ENCODE data around the gene BOC. TPM values are rescaled to one million over a fixed set of nuclear protein-coding genes. Genes with fewer than 3 reads are reported as not detected.

BOC gene
- total and polyA plus RNA-seq, 2 of the 8 experiments (the other 6 are each of a cell fraction or from before 2014, with no cell fraction given): 6.9 to 9.3 TPM

DNA sequence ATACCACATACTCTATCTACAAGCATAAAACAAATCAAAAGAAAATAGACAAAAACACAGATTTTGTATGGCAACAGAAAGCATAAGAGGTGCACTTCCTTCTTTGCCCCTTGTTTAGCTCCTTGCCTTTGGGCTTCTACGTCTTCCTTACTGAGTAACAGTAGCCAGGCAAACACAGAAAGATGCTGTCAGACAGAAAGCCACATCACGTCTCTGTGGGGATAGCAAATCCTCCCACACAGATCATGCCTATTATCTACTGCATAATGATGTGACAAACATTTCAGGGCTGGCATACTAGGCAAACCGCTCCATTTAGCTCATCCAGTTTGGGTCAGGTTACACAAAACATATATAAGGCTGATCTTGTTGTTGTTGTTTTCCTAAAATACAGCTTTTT lies 92.7 kb downstream of the BOC start:
- H3K27ac ChIP-seq (ENCODE audit: low read depth, low read length): no peak overlapping the region
- no peaks in the 10 kb centered on the region for H3K36me3 ChIP-seq (ENCODE audit: control insufficient read depth in 2 of 4, insufficient read depth in 4 of 4, low read length in 3 of 4)
- H3K9me3 ChIP-seq (ENCODE audit: insufficient read depth in 2 of 2, low read depth in 1 of 2, low read length in 1 of 2): no peaks in the 10 kb centered on the region
- no peak overlapping the region for H3K14ac ChIP-seq (ENCODE audit: insufficient read length)
- no peak overlapping the region for H2BK120ac ChIP-seq (replicated peaks; ENCODE audit: low read depth, low read length)
- H2AK5ac ChIP-seq (ENCODE audit: low read depth, low read length): no peak overlapping the region
- H4K8ac ChIP-seq (ENCODE audit: extremely low read depth, insufficient read depth, low read length): no peak overlapping the region
- H4K5ac ChIP-seq (ENCODE audit: insufficient read length, low read depth, low read length): no peak overlapping the region
- CTCF ChIA-PET (ENCODE audit: partially characterized antibody): interaction anchor here (0.8 to 2.6 kb wide), 16 partner anchors 10 to 418 kb away, joined by 3 to 18 read pairs (median 4); no protein-coding TSS in a partner anchor
- H3K4me3 ChIP-seq (ENCODE audit: extremely low read depth in 1 of 4, insufficient read depth in 2 of 4, low read depth in 3 of 4, low read length in 4 of 4): no peak overlapping the region
- no peaks in the 10 kb centered on the region for H3K27me3 ChIP-seq (replicated peaks in 1 of 4; ENCODE audit: control insufficient read depth in 3 of 4, extremely low read depth in 1 of 4, insufficient read depth in 3 of 4, low read length in 3 of 4)
- H3K18ac ChIP-seq (ENCODE audit: extremely low read depth, low read length): no peak overlapping the region
- H3K4me1 ChIP-seq (replicated peaks in 1 of 4; ENCODE audit: control insufficient read depth in 3 of 4, insufficient read depth in 4 of 4, low read length in 3 of 4): peaks cover 0 to 3% (median 0%) of the 10 kb centered on the region in 4 experiments; a peak in 1 of 7 replicates
- H3K4me2 ChIP-seq (ENCODE audit: insufficient read depth in 1 of 2, low read depth in 2 of 2, low read length in 2 of 2): no peak overlapping the region
- H3K79me1 ChIP-seq (ENCODE audit: low read depth, low read length): no peaks in the 10 kb centered on the region
- no peak overlapping the region for H2BK15ac ChIP-seq (ENCODE audit: low read length)
- H2BK20ac ChIP-seq (ENCODE audit: low read length): no peak overlapping the region
- FAIRE-seq (peak; percentile 24), DNase-seq (ENCODE audit: low read depth in 1 of 2, low spot score in 2 of 2) (no peak)
- no peak overlapping the region for H2BK5ac ChIP-seq (ENCODE audit: low read depth, low read length)
- H4K91ac ChIP-seq (replicated peaks; ENCODE audit: insufficient read length, low read length): no peak overlapping the region
- no peaks in the 10 kb centered on the region for H3K79me2 ChIP-seq (ENCODE audit: control insufficient read depth in 1 of 2, insufficient read depth in 2 of 2, low read length in 2 of 2)
- H2AFZ ChIP-seq (ENCODE audit: low read length): no peak overlapping the region
- H2BK12ac ChIP-seq (ENCODE audit: low read depth, low read length): no peak overlapping the region
- H3K4ac ChIP-seq (replicated peaks; ENCODE audit: insufficient read length, low read depth, low read length): no peak overlapping the region
- H3K56ac ChIP-seq (replicated peaks; ENCODE audit: insufficient read length, low read depth, low read length): no peak overlapping the region
- H3K23me2 ChIP-seq (ENCODE audit: low read depth, low read length): no peaks in the 10 kb centered on the region
- POLR2A ChIA-PET (ENCODE audit: partially characterized antibody): no interaction called here
- no peak overlapping the region for H3K23ac ChIP-seq (ENCODE audit: insufficient read length)
- WGBS, 2 experiments (ENCODE audit: extremely low coverage in 1 of 2, insufficient coverage in 1 of 2, insufficient read length in 1 of 2, insufficient replicate concordance in 2 of 2, low coverage in 1 of 2, low lambda C conversion rate in 2 of 2, missing lambda C conversion rate in 1 of 2): 86% methylated on average over 3 of the region's 3 CpGs; no CpG with 5 or more reads in 1 of the 2 experiments
- no peak overlapping the region for H3K9ac ChIP-seq (replicated peaks in 1 of 4; ENCODE audit: extremely low read depth in 1 of 4, low read depth in 3 of 4, low read length in 3 of 4)
- no peaks in the 10 kb centered on the region for H4K20me1 ChIP-seq (replicated peaks in 1 of 2; ENCODE audit: control insufficient read depth in 1 of 2, insufficient read depth in 2 of 2, low read length in 2 of 2)
- TF ChIP-seq MAFK (IDR thresholded peaks at IDR 0.05; ENCODE audit: low read depth, low read length): no peak
